Measurements from ENCODE around the gene STAMBPL1. TPM values are rescaled to one million over a fixed set of nuclear protein-coding genes. Genes with fewer than 3 reads are reported as not detected.
A peak's percentile ranks its signal among the peaks of the same experiment; 100 is the strongest.

Gene STAMBPL1
- total RNA-seq, 1 experiment from 2014 or later: 23.1 TPM

DNA sequence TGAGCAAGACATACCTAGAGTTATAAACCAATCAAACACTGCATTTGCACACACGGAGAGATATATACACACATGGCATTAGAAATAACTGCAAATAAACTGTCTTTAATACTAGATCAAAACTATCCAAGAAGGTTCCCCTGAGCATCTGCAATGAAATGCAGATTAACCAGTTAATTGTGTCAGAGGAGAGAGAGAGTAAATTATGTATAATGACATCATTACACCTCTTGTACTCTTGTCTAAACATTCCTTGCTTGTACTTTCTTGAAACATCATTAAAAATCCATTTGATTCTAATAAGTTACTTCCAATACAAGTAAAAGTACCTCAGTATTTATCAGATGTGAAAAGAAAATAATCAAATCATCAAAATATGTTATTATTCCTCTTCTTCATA is 29.3 kb upstream of the STAMBPL1 start:
- no peaks in the 10 kb centered on the region for H3K9me3 ChIP-seq
- no peaks in the 10 kb centered on the region for H3K27me3 ChIP-seq
- no peaks in the 10 kb centered on the region for H3K36me3 ChIP-seq
- no peak for DNase-seq
- H3K4me3 ChIP-seq: no peak overlapping the region

DNA sequence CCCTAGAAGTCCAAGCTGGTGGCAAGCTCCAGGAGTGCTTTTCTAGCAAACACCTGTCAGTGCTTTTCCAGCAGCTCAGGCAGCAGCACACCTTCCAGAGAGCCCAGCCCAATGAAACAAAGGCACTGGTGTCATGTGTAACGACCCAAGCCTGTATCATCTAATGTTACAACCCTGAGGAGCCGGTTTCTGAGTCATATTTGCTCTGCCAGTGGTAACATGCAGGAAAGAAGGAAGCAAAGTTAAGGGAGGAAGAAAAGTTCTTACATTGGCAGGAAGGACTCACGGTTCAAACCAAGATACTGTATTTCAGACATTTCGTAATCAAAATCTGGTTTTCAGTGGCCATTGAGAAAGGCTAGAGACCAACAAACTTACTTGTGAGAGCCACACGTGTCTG is 28.3 kb upstream of the STAMBPL1 start, which contains the start of gene ANKRD22:
Gene ANKRD22, minus strand, starts transcription at position 139 of the 400 bp plus-strand sequence. CDS start 237 bp downstream, outside the sequence.
- H3K4me3 ChIP-seq: no peak within 1 kb of the TSS
- H3K27me3 ChIP-seq: no peaks in the 10 kb centered on the region
- H3K9me3 ChIP-seq: no peaks in the 10 kb centered on the region
- H3K36me3 ChIP-seq: no peaks in the 10 kb centered on the region
- peak; percentile 37 for DNase-seq

DNA sequence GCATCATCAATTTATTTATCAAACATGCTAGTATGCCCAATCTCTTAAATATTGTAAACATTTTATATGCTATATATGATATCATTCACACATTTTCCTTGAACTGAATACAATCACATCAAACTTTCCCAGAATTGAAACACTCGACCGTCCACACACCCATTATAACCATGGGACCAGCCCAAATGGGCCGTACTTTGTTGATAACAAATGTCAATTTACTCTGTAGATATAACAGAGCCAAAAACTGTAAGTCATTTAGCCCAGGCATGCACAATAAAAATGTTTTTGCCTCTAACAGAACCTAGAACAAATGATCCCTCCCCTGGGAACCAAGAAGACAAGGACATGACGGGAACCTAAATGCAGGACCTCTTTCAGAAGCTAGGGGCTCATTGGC is 27.7 kb upstream of the STAMBPL1 start:
- Histone ChIP-seq H3K27me3 (no peaks in the 10 kb centered on the region), H3K36me3 (no peaks in the 10 kb centered on the region), H3K4me3 (no peak overlapping the region), H3K9me3 (no peaks in the 10 kb centered on the region)
- no peak for DNase-seq

DNA sequence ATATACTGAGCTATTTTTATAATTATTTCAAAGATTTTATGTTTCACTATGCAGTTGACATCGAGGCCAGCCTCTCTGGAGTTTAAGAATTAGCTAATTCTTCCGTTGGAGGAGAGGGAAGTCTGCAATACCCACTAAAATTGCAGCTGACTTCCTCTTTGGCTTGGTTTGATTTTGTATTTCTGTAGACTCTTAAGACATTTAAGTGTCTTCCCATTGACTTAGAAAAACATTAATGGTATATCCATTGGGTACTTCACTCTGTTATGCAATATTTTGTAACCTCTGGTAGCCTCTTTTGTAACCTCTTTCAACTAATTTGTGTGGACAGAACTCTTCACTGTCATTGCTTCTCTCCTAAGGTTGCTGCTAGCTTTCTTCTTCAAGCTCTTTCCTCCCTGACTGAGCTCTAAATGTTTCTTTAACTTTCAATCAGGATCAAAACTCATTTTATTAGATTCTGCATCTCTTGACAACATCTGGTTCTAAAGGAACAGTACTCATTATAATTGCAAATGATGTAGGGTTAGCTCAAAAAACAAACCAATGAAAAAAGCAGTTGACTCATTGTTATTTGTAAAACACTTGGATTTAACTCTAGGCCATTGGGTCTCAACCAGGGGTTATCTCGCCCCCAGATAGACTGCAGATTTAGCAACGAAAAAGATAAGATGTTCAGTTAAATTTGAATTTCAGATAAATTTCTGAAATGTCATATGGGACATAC is 26.7 kb upstream of the STAMBPL1 start:
- H3K4me3 ChIP-seq: no peak overlapping the region
- no peaks in the 10 kb centered on the region for H3K36me3 ChIP-seq
- no peaks in the 10 kb centered on the region for H3K9me3 ChIP-seq
- DNase-seq: no peak
- H3K27me3 ChIP-seq: no peaks in the 10 kb centered on the region

DNA sequence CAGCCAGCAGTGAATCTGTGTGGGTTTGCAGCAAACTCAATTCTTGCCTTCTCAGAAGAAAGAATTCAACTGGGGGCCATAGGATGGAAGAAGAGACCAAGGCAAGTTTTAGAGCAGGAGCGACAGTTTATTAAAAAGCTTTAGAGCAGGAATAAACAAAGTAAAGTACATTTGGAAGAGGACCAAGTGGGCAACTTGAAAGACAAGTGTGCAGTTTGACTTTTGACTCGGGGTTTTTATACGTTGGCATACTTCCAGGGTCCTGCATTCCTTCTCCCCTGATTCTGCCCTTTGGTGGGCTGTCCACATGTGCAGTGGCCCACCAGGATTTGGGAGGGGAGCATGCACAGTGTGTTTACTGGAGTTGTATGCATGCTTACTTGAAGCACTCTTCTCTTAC is 25.4 kb upstream of the STAMBPL1 start:
- H3K36me3 ChIP-seq: no peaks in the 10 kb centered on the region
- H3K27me3 ChIP-seq: no peaks in the 10 kb centered on the region
- no peak overlapping the region for H3K4me3 ChIP-seq
- H3K9me3 ChIP-seq: no peaks in the 10 kb centered on the region
- no peak for DNase-seq

DNA sequence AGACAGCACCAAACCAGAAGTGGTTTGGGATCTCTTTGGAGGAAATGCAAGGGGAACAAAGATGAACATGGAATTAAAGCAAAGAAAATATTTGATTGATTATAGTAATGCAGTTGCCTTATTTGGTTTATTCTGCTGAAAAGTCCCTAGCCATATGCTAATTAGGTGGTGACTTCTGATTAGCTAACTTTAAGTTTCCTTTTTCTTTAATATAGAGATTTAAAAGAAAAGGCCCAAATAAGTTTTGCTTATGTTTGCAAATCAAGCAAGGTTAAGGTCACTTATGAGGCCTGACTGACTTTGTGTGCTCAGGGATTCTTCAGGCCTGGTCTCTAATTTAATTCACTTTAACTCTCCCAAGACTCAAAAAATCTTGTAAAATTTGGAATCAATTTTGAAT is 22.2 kb upstream of the STAMBPL1 start:
- Histone ChIP-seq H3K36me3 (no peaks in the 10 kb centered on the region), H3K4me3 (no peak overlapping the region), H3K9me3 (no peaks in the 10 kb centered on the region), H3K27me3 (no peaks in the 10 kb centered on the region)
- no peak for DNase-seq

DNA sequence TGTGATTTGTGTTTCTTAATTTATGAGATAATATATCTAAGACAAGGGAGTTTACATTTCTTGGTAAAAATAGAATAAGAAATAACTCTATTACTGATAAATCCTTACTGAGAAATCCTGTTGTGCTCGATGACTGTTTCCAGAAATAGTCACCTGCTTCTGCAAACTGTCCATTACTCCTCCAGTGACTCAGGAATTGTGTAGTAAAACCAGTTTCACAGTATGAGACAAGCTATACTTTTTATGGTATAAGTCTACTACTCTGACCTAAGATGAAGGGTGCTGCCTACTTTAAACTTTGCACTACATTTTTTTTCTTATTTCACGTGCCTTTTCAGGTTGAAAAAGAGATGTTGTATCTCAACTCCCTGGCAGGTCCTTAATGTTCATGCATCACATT is 21.6 kb upstream of the STAMBPL1 start:
- DNase-seq: no peak
- no peak overlapping the region for H3K4me3 ChIP-seq
- no peaks in the 10 kb centered on the region for H3K36me3 ChIP-seq
- H3K27me3 ChIP-seq: no peaks in the 10 kb centered on the region
- no peaks in the 10 kb centered on the region for H3K9me3 ChIP-seq

DNA sequence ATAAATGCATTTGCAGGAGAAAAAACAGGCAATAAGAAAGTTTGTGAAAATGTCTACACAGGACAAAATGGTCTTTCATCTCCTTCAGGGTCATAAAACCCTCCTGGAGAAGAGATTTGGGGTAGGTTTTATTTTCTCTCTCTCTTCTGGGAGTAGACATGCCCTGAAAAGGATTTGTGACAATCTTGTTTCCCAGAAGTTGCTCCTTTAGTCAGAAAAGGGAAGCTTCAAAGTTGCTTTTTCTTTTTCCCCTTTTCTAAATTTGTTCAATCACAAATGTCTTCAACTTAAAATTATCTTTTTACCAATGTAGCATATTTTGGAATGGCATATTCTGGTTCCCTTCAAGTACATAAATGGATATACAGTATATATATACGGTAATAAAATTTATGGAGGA is 19.0 kb upstream of the STAMBPL1 start:
- DNase-seq: no peak

DNA sequence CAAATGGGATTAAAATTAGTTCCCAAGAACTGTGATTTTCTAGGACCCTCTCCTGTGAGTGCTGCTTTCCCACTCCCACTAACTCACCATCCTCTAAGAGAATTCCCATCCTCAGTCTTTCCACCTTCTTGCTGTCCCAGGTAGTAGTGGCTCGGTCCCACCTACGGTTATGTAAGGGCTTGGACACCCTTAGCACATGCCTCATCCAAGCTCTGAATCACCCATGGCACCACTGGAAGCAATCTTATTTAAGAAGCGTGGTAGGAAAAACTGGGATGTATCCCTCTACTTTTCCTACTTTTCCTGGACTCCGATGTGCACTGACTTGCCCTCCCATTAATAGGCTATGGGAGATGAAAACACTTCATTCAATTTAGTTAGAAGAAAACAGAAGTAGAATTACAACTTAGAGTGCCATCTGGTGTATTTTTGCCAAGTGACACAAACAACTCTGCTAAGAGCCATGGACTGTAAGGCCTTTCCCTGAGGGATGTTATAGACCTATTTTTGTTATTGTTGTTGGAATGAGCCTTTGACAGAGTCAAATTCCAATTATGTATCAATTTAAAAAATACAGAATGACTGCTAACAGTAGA is 14.7 kb upstream of the STAMBPL1 start:
- no peak for DNase-seq
- Histone ChIP-seq H3K36me3 (no peaks in the 10 kb centered on the region), H3K4me3 (no peak overlapping the region), H3K9me3 (no peaks in the 10 kb centered on the region), H3K27me3 (no peaks in the 10 kb centered on the region)

More for the DNA sequence above, 19.0 kb upstream of the STAMBPL1 start:
- no peaks in the 10 kb centered on the region for H3K27me3 ChIP-seq
- H3K9me3 ChIP-seq: no peaks in the 10 kb centered on the region
- no peak overlapping the region for H3K4me3 ChIP-seq
- H3K36me3 ChIP-seq: no peaks in the 10 kb centered on the region

DNA sequence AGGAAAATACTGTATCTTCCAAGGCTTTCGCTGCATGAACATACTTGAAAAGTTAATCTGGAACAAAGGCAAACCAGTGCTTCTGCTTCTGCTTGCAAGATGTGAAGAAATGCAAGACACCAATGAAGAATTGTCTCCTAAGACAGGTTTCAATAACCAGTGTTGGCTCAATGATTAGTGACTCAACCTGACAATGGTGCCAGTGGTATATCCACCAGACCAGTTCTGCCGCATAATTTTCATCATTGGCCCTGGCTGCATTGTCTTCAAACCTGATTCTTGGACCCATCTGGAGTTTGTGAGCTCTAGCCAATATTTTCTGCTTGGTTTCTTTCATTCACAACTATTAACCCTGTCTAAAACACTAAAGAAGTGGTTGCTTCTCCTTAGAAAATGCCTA is 13.6 kb upstream of the STAMBPL1 start:
- DNase-seq: no peak
- no peak overlapping the region for H3K4me3 ChIP-seq
- no peaks in the 10 kb centered on the region for H3K9me3 ChIP-seq
- no peaks in the 10 kb centered on the region for H3K27me3 ChIP-seq
- H3K36me3 ChIP-seq: no peaks in the 10 kb centered on the region

DNA sequence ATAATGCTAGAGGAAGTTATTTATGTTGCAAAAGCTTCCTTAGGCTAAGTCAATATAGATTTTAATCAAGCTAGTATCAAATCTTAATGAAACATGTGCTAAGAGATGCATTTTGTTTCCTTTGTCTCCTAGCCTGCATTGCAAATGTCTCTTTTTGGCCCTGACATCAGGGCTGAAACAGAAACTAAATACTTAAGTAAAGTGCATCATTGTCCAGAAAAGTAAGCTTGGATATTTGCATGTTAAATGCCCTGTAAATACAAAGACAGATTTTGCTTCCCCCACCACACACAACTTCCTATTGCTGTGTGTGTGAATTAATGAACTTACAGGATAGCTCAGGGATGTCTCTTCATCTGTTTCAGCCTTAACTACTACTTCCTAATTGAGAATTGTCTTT is 10.0 kb upstream of the STAMBPL1 start:
- Histone ChIP-seq H3K4me3 (no peak overlapping the region), H3K9me3 (no peaks in the 10 kb centered on the region), H3K27me3 (no peaks in the 10 kb centered on the region), H3K36me3 (no peaks in the 10 kb centered on the region)
- no peak for DNase-seq

DNA sequence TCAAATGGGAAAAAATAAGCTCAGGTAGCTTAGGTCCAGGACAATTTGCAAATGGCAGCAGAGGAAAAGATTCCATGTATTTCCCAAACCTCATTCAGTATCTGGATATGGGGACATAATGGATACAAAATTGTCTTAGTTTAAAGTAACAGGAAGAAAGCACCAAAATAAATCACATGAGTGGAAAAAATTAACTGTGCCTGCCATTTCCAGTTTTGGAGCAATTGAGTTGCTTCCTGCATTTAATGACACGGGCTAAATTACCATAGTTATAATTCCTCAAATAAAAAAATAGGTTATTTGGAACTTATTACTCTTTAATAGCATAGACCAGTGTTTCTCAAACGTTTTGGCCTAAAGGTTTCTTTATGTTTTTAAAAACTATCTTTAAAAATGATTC is 6.3 kb upstream of the STAMBPL1 start:
- no peaks in the 10 kb centered on the region for H3K9me3 ChIP-seq
- no peaks in the 10 kb centered on the region for H3K27me3 ChIP-seq

DNA sequence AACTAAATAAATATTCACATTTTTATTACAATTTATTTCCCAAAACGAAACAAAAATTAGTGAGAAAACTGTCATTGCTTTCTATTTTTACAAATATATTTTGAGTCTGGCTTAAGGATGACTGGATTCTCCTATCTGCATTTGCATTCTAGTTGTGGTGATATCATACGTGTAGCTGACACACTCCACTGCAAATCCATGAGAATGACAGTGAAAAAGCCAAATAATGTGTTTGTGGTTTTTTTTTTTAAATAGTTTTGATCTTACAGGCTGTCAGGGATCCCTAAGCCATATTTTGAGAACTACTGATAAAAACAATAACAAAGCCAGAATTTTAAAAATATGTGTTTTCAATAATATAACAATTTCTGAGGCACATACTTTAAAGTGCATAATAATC is 5.8 kb upstream of the STAMBPL1 start:
- Histone ChIP-seq H3K27me3 (no peaks in the 10 kb centered on the region), H3K4me3 (no peak overlapping the region), H3K9me3 (no peaks in the 10 kb centered on the region), H3K36me3 (no peaks in the 10 kb centered on the region)
- DNase-seq: no peak

More for the DNA sequence above, 6.3 kb upstream of the STAMBPL1 start:
- no peak for DNase-seq
- Histone ChIP-seq H3K36me3 (no peaks in the 10 kb centered on the region), H3K4me3 (no peak overlapping the region)

DNA sequence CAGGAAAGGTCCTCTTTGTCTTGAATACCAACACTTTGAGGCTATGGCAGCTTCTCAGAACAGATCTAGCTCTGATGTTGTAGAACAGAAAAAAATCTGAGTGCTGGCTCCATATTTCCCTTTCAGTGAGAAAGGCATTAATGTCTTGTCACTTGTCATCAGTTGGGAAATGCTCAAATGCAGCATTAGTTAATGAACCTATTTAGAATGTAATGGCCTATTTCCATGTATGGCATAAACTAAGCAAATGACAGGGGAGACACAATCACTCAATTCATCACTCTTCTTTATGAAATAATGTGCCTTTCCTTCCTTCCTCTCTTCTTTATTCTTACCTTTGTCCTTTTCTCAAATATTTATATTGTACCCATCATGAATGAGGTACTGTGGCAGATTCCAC is 5.0 kb upstream of the STAMBPL1 start:
- H3K9me3 ChIP-seq: no peaks in the 10 kb centered on the region
- H3K27me3 ChIP-seq: no peaks in the 10 kb centered on the region
- no peak overlapping the region for H3K4me3 ChIP-seq
- no peaks in the 10 kb centered on the region for H3K36me3 ChIP-seq
- DNase-seq: no peak

DNA sequence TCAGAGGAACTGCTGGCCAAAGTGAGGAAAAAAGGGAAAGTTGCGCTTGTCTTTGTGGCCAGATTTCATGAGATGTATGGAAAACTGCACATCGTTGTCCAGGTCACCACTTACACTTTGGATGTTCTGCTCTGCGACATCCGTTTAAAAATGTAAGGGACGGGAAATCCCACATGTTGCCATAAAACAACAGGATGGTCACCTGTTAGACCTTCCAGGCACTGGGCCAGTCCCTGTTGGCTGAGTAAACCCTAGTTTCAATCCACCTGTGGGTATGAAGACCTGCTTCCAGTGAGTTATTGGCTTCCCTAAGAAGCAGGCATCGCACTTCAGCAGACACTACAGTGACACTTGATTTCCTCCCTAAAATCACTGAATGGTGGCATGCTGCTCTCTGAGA is 2.7 kb upstream of the STAMBPL1 start:
- peaks cover 3% of the 10 kb centered on the region; the same call in 1 of the 2 replicates for H3K36me3 ChIP-seq
- H3K9me3 ChIP-seq: no peaks in the 10 kb centered on the region
- H3K4me3 ChIP-seq: no peak overlapping the region
- DNase-seq: no peak
- H3K27me3 ChIP-seq: no peaks in the 10 kb centered on the region

DNA sequence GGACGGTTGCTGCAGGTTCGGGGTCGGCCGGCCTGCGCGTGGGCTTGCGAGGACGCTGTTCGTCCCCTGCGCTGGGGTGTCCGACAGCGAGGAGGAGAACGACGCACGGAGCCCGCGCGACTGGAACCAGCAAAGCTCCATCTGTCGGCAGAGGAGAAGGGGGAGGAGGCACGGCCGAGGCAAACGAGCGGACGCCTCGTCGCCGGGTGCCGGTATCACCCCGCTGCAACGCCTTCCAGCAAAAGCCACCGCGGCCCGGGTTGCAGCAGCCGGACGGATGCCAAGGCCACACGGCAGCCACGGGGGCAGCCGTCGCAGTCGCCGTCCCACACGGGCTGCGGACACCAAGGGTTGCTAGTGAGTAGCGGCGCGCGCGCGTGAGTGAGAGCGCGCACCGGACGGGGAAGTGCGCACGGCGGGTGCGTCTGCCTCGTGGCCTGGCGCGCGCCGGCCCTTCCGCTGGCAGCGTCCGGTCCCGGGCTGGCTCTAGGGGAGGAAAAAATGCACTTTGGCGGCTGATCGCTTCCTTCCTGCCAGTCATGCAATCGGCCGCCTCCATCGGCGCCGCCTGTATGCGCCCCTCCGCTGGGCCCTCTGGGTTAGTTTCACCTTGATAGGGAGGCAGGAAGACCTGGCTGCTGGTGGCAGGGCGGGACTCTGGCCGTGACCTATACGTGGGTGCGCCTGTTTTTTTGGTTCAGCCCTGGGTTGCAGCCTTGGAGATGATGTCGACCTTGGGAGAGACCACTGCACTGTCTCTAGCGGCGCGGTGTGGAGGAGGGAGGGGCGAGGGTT is 434 bp downstream of the STAMBPL1 start:
- peak; percentile 91 for DNase-seq
- Histone ChIP-seq H3K27me3 (no peaks in the 10 kb centered on the region), H3K4me3 (peak overlapping the region; percentile 72)

DNA sequence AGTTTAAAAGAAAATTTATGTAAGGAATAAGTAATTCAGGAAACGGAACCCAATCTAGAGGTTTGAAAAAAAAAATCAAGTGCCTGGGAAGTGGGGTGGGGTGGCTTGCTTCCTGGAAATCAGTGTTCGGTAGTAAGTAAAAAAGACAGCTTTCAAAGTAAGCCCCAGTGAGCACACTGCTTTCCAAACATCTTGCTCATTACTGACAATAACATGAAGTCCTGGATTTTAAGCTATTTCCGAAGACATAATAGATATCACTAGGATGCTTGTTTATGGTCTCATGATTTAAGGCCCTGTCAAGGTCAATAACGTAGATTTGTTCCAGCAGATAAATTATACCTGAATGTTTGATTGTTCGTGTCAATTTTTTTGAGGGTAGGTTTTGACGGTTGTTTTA is 1.3 kb downstream of the STAMBPL1 start:
- Histone ChIP-seq H3K27me3 (no peaks in the 10 kb centered on the region), H3K36me3 (peaks cover 17% of the 10 kb centered on the region), H3K4me3 (peak overlapping the region; percentile 72), H3K9me3 (no peaks in the 10 kb centered on the region)
- DNase-seq: no peak

More for the DNA sequence above, 434 bp downstream of the STAMBPL1 start:
- no peaks in the 10 kb centered on the region for H3K9me3 ChIP-seq
- peaks cover 17% of the 10 kb centered on the region for H3K36me3 ChIP-seq

All from MG63 (cell line).